Adrenal gland (tissue), 5 donors: ENCODE data around the gene RALGAPA2.

ENCODE experiments used
- POLR2A ChIP-seq, 2 donors: fragments of 450-650 bp; IDR thresholded peaks; one replicate each; pipeline ENCODE4 v1.6.1; 2017; ENCODE audit warnings: antibody characterized with exemption in 2 of 2, mild to moderate bottlenecking in 2 of 2, moderate library complexity in 1 of 2
- TF ChIP-seq, protein P1 (sequence below), 6 experiments: fragments of 450-650 bp in 4 of 6; fragments of 200-600 bp in 2 of 6; sonication (generic) in 1 of 6; IDR thresholded peaks; 1 replicate in 5 of 6; 2 replicates in 1 of 6; pipeline versions ENCODE4 v1.5.1 to v1.8.0; 2016 to 2021; ENCODE audit warnings: antibody characterized with exemption in 6 of 6, mild to moderate bottlenecking in 2 of 6, moderate library complexity in 1 of 6
- donor health status: DM: no; HTN: no; CAD: no.

DNA sequence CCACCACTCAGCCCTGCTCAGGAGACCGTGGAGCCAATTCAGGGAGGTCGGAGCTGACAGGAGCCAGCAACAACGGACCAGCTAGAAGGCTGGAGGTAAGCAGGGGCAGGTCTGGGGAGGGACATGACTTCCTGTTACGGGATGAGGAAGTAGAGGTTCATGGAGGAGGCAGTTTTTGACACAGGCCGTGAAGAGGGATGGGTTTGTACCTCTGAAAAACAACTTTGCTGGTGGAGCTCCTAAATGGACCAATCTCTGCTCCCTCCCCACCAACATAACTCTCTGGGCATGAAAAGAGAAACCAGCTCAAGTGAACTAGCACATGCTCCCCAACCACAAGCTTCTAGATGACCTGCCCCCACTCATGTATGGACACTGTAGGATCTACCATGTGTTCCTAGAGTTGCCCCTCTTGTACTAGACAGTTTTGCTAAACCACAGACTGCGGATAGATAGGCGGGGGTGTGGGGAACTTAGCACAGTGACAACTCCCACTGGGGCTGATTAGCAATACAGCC lies 31.4 kb downstream of the RALGAPA2 start:
- TF ChIP-seq, protein P1, sequence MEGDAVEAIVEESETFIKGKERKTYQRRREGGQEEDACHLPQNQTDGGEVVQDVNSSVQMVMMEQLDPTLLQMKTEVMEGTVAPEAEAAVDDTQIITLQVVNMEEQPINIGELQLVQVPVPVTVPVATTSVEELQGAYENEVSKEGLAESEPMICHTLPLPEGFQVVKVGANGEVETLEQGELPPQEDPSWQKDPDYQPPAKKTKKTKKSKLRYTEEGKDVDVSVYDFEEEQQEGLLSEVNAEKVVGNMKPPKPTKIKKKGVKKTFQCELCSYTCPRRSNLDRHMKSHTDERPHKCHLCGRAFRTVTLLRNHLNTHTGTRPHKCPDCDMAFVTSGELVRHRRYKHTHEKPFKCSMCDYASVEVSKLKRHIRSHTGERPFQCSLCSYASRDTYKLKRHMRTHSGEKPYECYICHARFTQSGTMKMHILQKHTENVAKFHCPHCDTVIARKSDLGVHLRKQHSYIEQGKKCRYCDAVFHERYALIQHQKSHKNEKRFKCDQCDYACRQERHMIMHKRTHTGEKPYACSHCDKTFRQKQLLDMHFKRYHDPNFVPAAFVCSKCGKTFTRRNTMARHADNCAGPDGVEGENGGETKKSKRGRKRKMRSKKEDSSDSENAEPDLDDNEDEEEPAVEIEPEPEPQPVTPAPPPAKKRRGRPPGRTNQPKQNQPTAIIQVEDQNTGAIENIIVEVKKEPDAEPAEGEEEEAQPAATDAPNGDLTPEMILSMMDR (IDR thresholded peaks at IDR 0.05) = no peak
- TF ChIP-seq POLR2A (IDR thresholded peaks at IDR 0.05) = no peak
